Measurements from ENCODE around the gene SLC2A11.

SLC2A11 gene

GRCh38 chr22:23925020-23925606 is 67.4 kb downstream of the SLC2A11 start:
- no peak for DNase-seq (ENCODE audit: low read depth)
- no peak overlapping the region for H3K4me3 ChIP-seq (ENCODE audit: low read depth, low read length)
- TF ChIP-seq CTCF (conservative IDR thresholded peaks at IDR 0.05; ENCODE audit: low read depth, low read length), result no peak

- TF ChIP-seq CTCF (conservative IDR thresholded peaks at IDR 0.05; ENCODE audit: low read depth, low read length), result no peak
- DNase-seq (ENCODE audit: low read depth), result no peak
- H3K4me3 ChIP-seq (ENCODE audit: low read depth, low read length), result no peak overlapping the region
Measured at GRCh38 chr22:23926561-23926960, 68.9 kb downstream of the SLC2A11 start.

All from choroid plexus epithelial cell (primary cell).